Measurements from ENCODE around the gene SUN5. TPM values are rescaled to one million over a fixed set of nuclear protein-coding genes. Genes with fewer than 3 reads are reported as not detected.

The SUN5 gene
- total RNA-seq, 1 experiment from 2014 or later: not detected

GRCh38 chr20:33010674-33011449, 6.6 kb upstream of the SUN5 start:
- no peak overlapping the region for H3K9ac ChIP-seq (ENCODE audit: low read length)
- no peaks in the 10 kb centered on the region for H3K36me3 ChIP-seq (ENCODE audit: insufficient read depth, low read length)
- DNase-seq: no peak
- H3K9me3 ChIP-seq (ENCODE audit: low read length): no peaks in the 10 kb centered on the region
- no peaks in the 10 kb centered on the region for H3K4me1 ChIP-seq (ENCODE audit: low read length)
- H3K27me3 ChIP-seq (ENCODE audit: low read length): no peaks in the 10 kb centered on the region
- H3K4me2 ChIP-seq (ENCODE audit: low read depth, low read length, poor library complexity, severe bottlenecking): no peak overlapping the region
- no peaks in the 10 kb centered on the region for H3K9me2 ChIP-seq (replicated peaks; ENCODE audit: insufficient read depth, low read length)
- no peaks in the 10 kb centered on the region for H4K20me1 ChIP-seq (ENCODE audit: insufficient read depth, low read depth, low read length)
- no peak overlapping the region for H2AFZ ChIP-seq (ENCODE audit: low read length)
- H3K79me2 ChIP-seq (ENCODE audit: low read length): no peaks in the 10 kb centered on the region
- H3K4me3 ChIP-seq (ENCODE audit: low read length): no peak overlapping the region
- no peak overlapping the region for H3K27ac ChIP-seq (ENCODE audit: low read length)

GRCh38 chr20:33010133-33010504, 5.9 kb upstream of the SUN5 start:
- H4K20me1 ChIP-seq (ENCODE audit: insufficient read depth, low read depth, low read length): no peaks in the 10 kb centered on the region
- no peaks in the 10 kb centered on the region for H3K4me1 ChIP-seq (ENCODE audit: low read length)
- no peak for DNase-seq
- H3K4me2 ChIP-seq (ENCODE audit: low read depth, low read length, poor library complexity, severe bottlenecking): no peak overlapping the region
- H2AFZ ChIP-seq (ENCODE audit: low read length): no peak overlapping the region
- no peak overlapping the region for H3K27ac ChIP-seq (ENCODE audit: low read length)
- H3K27me3 ChIP-seq (ENCODE audit: low read length): no peaks in the 10 kb centered on the region
- H3K9ac ChIP-seq (ENCODE audit: low read length): no peak overlapping the region
- no peaks in the 10 kb centered on the region for H3K36me3 ChIP-seq (ENCODE audit: insufficient read depth, low read length)
- H3K9me2 ChIP-seq (replicated peaks; ENCODE audit: insufficient read depth, low read length): no peaks in the 10 kb centered on the region
- H3K9me3 ChIP-seq (ENCODE audit: low read length): peaks cover 4% of the 10 kb centered on the region; the same call in 1 of the 2 replicates
- H3K79me2 ChIP-seq (ENCODE audit: low read length): no peaks in the 10 kb centered on the region
- H3K4me3 ChIP-seq (ENCODE audit: low read length): no peak overlapping the region

- H3K36me3 ChIP-seq (ENCODE audit: insufficient read depth, low read length): no peaks in the 10 kb centered on the region
- no peaks in the 10 kb centered on the region for H3K27me3 ChIP-seq (ENCODE audit: low read length)
- H3K4me1 ChIP-seq (ENCODE audit: low read length): no peaks in the 10 kb centered on the region
- no peaks in the 10 kb centered on the region for H3K79me2 ChIP-seq (ENCODE audit: low read length)
- H3K4me2 ChIP-seq (ENCODE audit: low read depth, low read length, poor library complexity, severe bottlenecking): no peak overlapping the region
- H3K9me3 ChIP-seq (ENCODE audit: low read length): peaks cover 4% of the 10 kb centered on the region; the same call in 1 of the 2 replicates
- H4K20me1 ChIP-seq (ENCODE audit: insufficient read depth, low read depth, low read length): no peaks in the 10 kb centered on the region
- DNase-seq: no peak
- no peak overlapping the region for H3K27ac ChIP-seq (ENCODE audit: low read length)
- no peak overlapping the region for H3K9ac ChIP-seq (ENCODE audit: low read length)
- H3K4me3 ChIP-seq (ENCODE audit: low read length): no peak overlapping the region
- no peaks in the 10 kb centered on the region for H3K9me2 ChIP-seq (replicated peaks; ENCODE audit: insufficient read depth, low read length)
- no peak overlapping the region for H2AFZ ChIP-seq (ENCODE audit: low read length)
Observed at GRCh38 chr20:33009214-33010132, 5.2 kb upstream of the SUN5 start.

GRCh38 chr20:33008336-33009213, 4.3 kb upstream of the SUN5 start:
- no peaks in the 10 kb centered on the region for H3K9me2 ChIP-seq (replicated peaks; ENCODE audit: insufficient read depth, low read length)
- H3K27me3 ChIP-seq (ENCODE audit: low read length): no peaks in the 10 kb centered on the region

GRCh38 chr20:33007376-33008335, 3.4 kb upstream of the SUN5 start, which contains the start of gene BPIFB2:
Gene BPIFB2, plus strand, starts transcription at chr20:33007704. Its CDS starts 871 bp downstream, at chr20:33008575.
- H3K9ac ChIP-seq (ENCODE audit: low read length): no peak within 1 kb of the TSS
- no peak for DNase-seq
- H3K4me1 ChIP-seq (ENCODE audit: low read length): no peaks in the 10 kb centered on the region
- H3K4me2 ChIP-seq (ENCODE audit: low read depth, low read length, poor library complexity, severe bottlenecking): no peak within 1 kb of the TSS
- no peaks in the 10 kb centered on the region for H4K20me1 ChIP-seq (ENCODE audit: insufficient read depth, low read depth, low read length)
- no peak within 1 kb of the TSS for H3K27ac ChIP-seq (ENCODE audit: low read length)
- H3K36me3 ChIP-seq (ENCODE audit: insufficient read depth, low read length): no peaks in the 10 kb centered on the region
- H3K9me3 ChIP-seq (ENCODE audit: low read length): peaks cover 4% of the 10 kb centered on the region; the same call in 1 of the 2 replicates
- H3K79me2 ChIP-seq (ENCODE audit: low read length): no peaks in the 10 kb centered on the region
- H3K4me3 ChIP-seq (ENCODE audit: low read length): no peak within 1 kb of the TSS
- no peak within 1 kb of the TSS for H2AFZ ChIP-seq (ENCODE audit: low read length)
- no peaks in the 10 kb centered on the region for H3K9me2 ChIP-seq (replicated peaks; ENCODE audit: insufficient read depth, low read length)
- H3K27me3 ChIP-seq (ENCODE audit: low read length): no peaks in the 10 kb centered on the region

More at GRCh38 chr20:33008336-33009213, 4.3 kb upstream of the SUN5 start:
- Histone ChIP-seq H3K36me3 (ENCODE audit: insufficient read depth, low read length) (no peaks in the 10 kb centered on the region), H3K27ac (ENCODE audit: low read length) (no peak overlapping the region), H3K79me2 (ENCODE audit: low read length) (no peaks in the 10 kb centered on the region), H3K4me2 (ENCODE audit: low read depth, low read length, poor library complexity, severe bottlenecking) (no peak overlapping the region), H3K9ac (ENCODE audit: low read length) (no peak overlapping the region), H3K4me3 (ENCODE audit: low read length) (no peak overlapping the region), H3K4me1 (ENCODE audit: low read length) (no peaks in the 10 kb centered on the region), H4K20me1 (ENCODE audit: insufficient read depth, low read depth, low read length) (no peaks in the 10 kb centered on the region), H2AFZ (ENCODE audit: low read length) (no peak overlapping the region), H3K9me3 (ENCODE audit: low read length) (peaks cover 4% of the 10 kb centered on the region; the same call in 1 of the 2 replicates)
- no peak for DNase-seq

- Histone ChIP-seq H3K4me1 (ENCODE audit: low read length) (no peaks in the 10 kb centered on the region), H3K36me3 (ENCODE audit: insufficient read depth, low read length) (no peaks in the 10 kb centered on the region), H3K27ac (ENCODE audit: low read length) (no peak overlapping the region), H3K4me3 (ENCODE audit: low read length) (no peak overlapping the region), H3K9me2 (replicated peaks; ENCODE audit: insufficient read depth, low read length) (no peaks in the 10 kb centered on the region), H3K79me2 (ENCODE audit: low read length) (no peaks in the 10 kb centered on the region), H3K27me3 (ENCODE audit: low read length) (no peaks in the 10 kb centered on the region), H2AFZ (ENCODE audit: low read length) (no peak overlapping the region), H3K9ac (ENCODE audit: low read length) (no peak overlapping the region), H4K20me1 (ENCODE audit: insufficient read depth, low read depth, low read length) (no peaks in the 10 kb centered on the region), H3K9me3 (ENCODE audit: low read length) (peaks cover 4% of the 10 kb centered on the region; the same call in 1 of the 2 replicates), H3K4me2 (ENCODE audit: low read depth, low read length, poor library complexity, severe bottlenecking) (no peak overlapping the region)
- DNase-seq: no peak
Observed at GRCh38 chr20:33006776-33007375, 2.6 kb upstream of the SUN5 start.
